ENCODE measurements around the gene DEGS2.

DNA sequence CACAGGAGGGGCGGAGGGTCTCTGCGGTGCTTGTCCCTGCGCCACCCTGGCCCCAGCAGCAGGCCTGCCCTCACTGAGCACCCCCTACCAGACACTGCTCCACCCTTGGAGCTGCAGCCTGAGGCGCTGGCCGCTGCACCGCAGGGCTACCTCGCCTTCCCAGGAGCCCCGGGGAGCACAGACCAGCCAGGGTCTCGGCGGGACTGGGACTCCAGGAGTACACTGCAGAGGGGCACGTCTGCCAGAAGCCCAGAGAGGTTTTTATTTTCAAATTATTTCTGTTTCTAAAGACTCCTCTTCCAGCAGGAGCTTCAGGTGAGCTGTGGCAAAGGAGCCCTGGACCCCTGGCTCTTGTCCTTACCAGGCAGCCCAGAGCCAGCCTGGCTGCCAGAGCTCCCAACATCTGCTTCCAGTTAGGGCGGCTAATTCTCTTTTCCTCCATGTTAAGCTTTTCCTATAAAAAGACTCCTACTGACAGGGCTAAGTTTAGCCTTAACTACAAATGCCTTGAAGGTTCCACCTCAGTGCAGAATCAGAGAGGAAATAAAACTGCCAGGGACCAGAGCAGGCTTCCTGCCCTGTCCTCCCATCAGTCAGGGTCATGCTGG lies 26.4 kb downstream of the DEGS2 start:
- TF ChIP-seq CTCF (conservative IDR thresholded peaks at IDR 0.05; ENCODE audit: low read length), result no peak
- no peak for TF ChIP-seq EZH2phosphoT487 (IDR thresholded peaks at IDR 0.05; ENCODE audit: borderline replicate concordance)
